ENCODE measurements around the gene SH2D5. TPM values are rescaled to one million over a fixed set of nuclear protein-coding genes. Genes with fewer than 3 reads are reported as not detected.
"Not testable (repeated sequence)": the region's sequence is repeated elsewhere in the genome, so short reads cannot be mapped to it uniquely, and the experiment has no call there.

SH2D5 gene
- total RNA-seq, 2 donors from 2014 or later, result 0.15 TPM; not detected in 1

- peak in 1 of 2 donors; percentile 2 for DNase-seq
- ATAC-seq, result no peak
- intact Hi-C loops (cut with DNase I, micrococcal nuclease), result no loop called here
These were observed 13.2 kb downstream of the SH2D5 start for GRCh38 chr1:20719261-20719660.

DNA sequence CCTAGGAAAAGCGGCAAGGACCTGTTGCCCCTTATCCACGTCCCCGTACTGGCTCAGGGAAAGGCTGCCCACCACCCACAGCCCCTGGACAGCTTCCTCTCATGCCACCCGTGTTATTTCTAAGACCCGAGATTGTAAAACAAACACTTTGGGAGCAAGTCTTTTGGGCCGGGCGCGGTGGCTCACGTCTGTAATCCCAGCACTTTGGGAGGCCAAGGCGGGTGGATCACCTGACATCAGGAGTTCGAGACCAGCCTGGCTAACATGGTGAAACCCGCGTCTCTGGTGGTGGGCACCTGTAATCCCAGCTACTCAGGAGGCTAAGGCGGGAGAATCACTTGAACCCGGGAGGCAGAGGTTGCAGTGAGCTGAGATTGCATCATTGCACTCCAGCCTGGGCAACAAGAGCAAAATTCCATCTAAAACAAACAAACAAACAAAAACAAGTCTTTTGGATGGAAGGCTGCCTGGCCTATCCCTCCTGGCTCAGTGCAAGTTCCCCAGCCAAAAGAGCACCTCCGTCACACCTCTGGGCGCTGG lies 14.1 kb downstream of the SH2D5 start:
- DNase-seq, result peak in 1 of 2 donors; percentile 19
- intact Hi-C loops (cut with DNase I, micrococcal nuclease); ATAC-seq: not testable (repeated sequence)

- intact Hi-C loops (cut with DNase I, micrococcal nuclease), result no loop called here
- ATAC-seq (peak; percentile 94), DNase-seq (peak; percentile 58 to 84)
These were observed 14.8 kb downstream of the SH2D5 start, which contains the start of gene KIF17 for GRCh38 chr1:20717452-20718342. Gene KIF17 (minus strand): TSS chr1:20718007. CDS start chr1:20717706, 301 bp downstream.

DNA sequence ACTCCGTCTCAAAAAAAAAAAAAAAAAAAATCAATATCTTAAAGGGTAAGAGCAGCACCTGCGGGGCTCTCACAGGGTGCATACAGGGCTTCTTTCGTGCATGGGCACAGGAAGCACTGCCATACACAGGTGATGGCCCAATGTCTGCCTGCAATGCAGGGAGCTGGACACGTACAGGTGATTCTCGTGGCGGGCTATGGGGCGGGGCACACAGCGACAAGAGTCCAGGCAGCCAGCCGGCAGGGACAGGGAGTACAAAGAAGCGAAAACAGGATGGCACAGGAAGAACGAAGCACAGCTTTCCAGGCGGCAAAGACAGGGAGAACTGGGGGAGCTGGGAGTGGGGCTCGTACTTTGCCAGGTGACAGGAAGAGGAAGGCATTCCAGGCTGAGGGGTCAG lies 16.3 kb downstream of the SH2D5 start:
- intact Hi-C loops (cut with DNase I, micrococcal nuclease), result no loop called here
- ATAC-seq (peak; percentile 42), DNase-seq (no peak)

DNA sequence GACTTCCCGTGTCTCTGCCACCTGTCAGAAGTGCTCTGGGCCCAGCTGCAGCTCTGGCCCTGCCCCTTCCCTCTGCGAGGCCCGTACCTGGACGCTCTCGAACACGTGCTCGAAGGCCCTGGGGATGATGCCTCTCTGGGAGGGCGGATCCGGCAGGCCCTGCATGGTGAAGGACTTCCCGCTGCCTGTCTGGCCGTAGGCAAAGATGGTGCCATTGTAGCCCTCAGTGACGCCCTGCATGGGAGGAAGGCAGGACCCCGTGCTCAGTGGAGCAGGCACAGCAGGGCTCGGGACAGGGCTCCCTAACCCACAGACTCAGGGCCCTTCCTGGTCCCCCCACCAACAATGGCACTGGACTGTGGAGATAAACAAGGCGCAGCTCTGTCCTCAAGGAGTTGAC lies 17.1 kb downstream of the SH2D5 start:
- no peak for ATAC-seq
- DNase-seq, result no peak

DNA sequence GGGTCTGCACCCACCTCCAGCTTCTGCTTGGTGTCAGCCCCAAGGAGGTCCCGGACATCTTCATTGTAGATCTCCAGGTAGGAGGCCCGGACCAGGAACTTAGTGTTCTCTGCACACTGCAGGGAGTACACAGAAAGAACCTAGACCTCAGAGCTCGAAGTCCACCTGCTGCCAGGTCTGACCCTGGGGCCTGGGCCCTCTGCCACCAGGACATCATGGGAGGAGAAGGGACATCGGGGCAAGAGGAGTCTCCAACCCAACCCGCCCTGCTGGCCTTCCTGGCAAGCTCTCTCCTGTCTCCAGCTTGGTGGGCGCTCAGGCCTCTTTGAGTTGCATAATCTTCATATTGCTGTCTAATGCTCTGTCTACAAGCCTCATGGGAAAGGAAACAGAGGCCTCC lies 19.1 kb downstream of the SH2D5 start:
- no peak for DNase-seq
- no peak for ATAC-seq
- intact Hi-C loops (cut with DNase I, micrococcal nuclease), result no loop called here

More for the DNA sequence above, 17.1 kb downstream of the SH2D5 start:
- intact Hi-C loops (cut with DNase I, micrococcal nuclease), result no loop called here

DNA sequence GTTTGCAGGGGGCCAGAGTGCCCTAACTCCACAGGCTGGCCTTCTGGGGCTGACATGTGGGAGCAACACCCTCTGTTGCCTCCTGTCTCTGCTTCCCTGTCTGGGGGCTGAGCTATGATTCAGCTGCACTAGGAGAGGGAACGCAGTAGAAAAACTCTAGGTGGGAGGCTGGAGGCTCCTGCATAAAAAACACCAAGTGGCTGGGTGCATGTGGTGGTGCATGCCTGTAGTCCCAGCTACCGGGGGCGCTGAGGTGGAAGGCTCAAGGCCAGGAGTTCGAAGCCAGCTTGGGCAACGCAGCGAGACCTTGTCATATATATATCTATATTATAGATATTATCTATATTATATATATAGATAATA lies 20.3 kb downstream of the SH2D5 start:
- no peak for ATAC-seq
- DNase-seq, result no peak
- intact Hi-C loops (cut with DNase I, micrococcal nuclease), result no loop called here

- intact Hi-C loops (cut with DNase I, micrococcal nuclease), result no loop called here
- DNase-seq (no peak), ATAC-seq (no peak)
These were observed 21.0 kb downstream of the SH2D5 start for GRCh38 chr1:20711285-20712214.

DNA sequence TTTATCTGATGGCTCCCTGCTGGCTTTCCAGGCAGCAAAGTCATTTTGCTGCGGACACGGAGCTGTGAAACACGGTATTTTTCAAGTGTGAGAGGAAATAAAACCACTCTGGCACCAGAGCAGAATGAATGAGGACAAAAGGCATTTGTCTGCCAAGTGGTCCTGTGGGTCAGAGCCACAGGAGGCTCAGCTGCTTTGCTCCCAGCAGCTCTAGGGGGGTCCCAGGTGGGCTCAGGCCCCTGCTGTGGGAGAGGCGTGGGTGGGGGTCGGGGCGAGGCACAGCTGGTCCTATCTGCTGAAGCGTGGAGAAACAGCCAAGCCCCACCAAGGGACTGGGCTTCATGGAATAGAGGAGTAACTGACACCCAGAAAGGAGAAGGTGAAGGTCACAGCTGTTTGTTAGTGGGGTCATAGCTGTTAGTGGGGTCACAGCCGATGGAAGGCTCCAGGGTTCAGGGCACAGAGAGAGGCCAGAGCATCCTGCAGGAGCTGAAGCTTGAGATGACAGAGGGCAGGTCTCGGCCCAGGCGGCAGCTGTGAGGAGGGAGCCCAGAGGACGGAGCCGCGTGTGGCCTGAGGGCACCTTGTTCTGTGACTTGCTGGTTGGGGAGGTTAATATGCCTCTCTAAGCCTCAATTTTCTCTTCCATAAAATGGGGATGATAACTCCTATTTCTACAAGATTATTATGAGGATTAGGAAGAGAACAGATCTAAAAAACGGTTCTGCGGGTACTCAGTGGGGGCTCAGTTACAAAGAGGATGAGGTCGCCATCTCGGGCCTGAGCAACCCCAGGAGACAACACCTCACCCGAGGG lies 21.8 kb downstream of the SH2D5 start:
- DNase-seq, result no peak
- intact Hi-C loops (cut with DNase I, micrococcal nuclease), result no loop called here

GRCh38 chr1:20709868-20710267 lies 22.6 kb downstream of the SH2D5 start:
- ATAC-seq (no peak), DNase-seq (no peak)
- intact Hi-C loops (cut with DNase I, micrococcal nuclease), result no loop called here

More for the DNA sequence above, 21.8 kb downstream of the SH2D5 start:
- ATAC-seq, result no peak

GRCh38 chr1:20708891-20709290 lies 23.6 kb downstream of the SH2D5 start:
- DNase-seq, result no peak
- no peak for ATAC-seq
- intact Hi-C loops (cut with DNase I, micrococcal nuclease), result no loop called here

- intact Hi-C loops (cut with DNase I, micrococcal nuclease), result no loop called here
- DNase-seq (no peak), ATAC-seq (no peak)
These were observed 24.4 kb downstream of the SH2D5 start for GRCh38 chr1:20708057-20708456.

DNA sequence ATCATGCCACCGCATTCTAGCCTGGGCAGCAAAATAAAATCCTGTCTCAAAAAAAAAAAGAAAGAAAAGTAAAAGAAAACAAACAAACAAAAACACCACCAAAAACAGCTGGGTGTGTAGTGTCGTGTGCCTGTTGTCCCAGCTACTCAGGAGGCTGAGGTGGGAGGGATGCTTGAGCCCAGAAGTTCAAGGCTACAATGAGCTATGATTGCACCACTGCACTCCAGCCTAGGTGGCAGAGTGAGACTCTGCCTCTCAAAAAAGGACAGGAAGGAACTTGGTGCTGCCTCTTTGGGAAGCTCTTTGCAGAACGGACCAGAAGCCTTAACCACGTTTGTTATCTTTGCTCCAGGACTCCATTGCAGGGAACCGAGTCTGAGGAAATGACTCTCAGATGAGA lies 25.7 kb downstream of the SH2D5 start:
- intact Hi-C loops (cut with DNase I, micrococcal nuclease), result no loop called here
- no peak for ATAC-seq
- no peak for DNase-seq

- no peak for ATAC-seq
- DNase-seq, result no peak
- intact Hi-C loops (cut with DNase I, micrococcal nuclease), result no loop called here
These were observed 27.2 kb downstream of the SH2D5 start for GRCh38 chr1:20705203-20705755.

GRCh38 chr1:20704390-20705202 lies 27.9 kb downstream of the SH2D5 start:
- DNase-seq (no peak), ATAC-seq (no peak)
- intact Hi-C loops (cut with DNase I, micrococcal nuclease), result no loop called here

GRCh38 chr1:20703124-20703756 lies 29.3 kb downstream of the SH2D5 start:
- no peak for ATAC-seq
- no peak for DNase-seq
- intact Hi-C loops (cut with DNase I, micrococcal nuclease), result no loop called here

GRCh38 chr1:20702416-20702815 lies 30.1 kb downstream of the SH2D5 start:
- DNase-seq (no peak), ATAC-seq (no peak)
- intact Hi-C loops (cut with DNase I, micrococcal nuclease), result no loop called here

Measured in left colon (tissue), 2 donors.